Erythroblast (primary cell): ENCODE measurements around the gene CARS2.

Source experiments
- GATA1 ChIP-seq: IDR thresholded peaks from 2 replicates; pipeline ENCODE4 v1.6.1; 2011; ENCODE audit warnings: low read depth, mild to moderate bottlenecking, control low read depth, low read length, moderate library complexity
- POLR2A ChIP-seq: IDR thresholded peaks from 2 replicates; pipeline ENCODE4 v1.6.1; 2011; ENCODE audit warnings: mild to moderate bottlenecking, low read length

DNA sequence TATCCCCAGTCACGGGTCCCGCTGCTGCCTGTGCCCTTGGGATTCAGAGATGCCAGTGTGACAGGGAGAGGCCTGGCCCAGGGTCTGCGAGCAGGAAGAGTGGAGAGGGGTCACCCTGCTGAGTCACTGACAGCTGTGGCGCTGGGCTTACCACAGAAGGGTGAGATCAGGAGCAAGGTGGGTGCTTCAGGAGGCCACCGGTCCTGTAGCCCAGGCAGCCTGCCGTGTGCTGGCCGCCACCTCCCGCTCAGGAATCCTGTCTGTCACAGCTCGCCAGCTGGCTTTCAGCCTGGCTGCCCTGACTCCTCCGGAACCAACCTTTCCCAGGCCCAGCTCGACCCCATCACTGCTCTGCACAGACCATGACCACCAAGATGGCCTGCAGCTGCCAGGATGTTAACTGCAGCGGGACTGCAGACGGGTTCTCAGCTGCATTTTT is 65.3 kb downstream of the CARS2 start:
- TF ChIP-seq POLR2A = no peak
- TF ChIP-seq GATA1 = no peak
